IMR-90 (cell line): ENCODE measurements around the gene SLX9. TPM values are rescaled to one million over a fixed set of nuclear protein-coding genes. Genes with fewer than 3 reads are reported as not detected.

Source experiments
- ATAC-seq: fragments of 200-7000 bp; cut with Tn5 transposase; 2 replicates; pipeline ENCODE4 v1.9.1; 2020; ENCODE audit warnings: low read depth, mild to moderate bottlenecking, moderate library complexity
- BruUV-seq: library from RNA; stranded (reverse); fragments of 400-500 nt; replicated peaks from 2 replicates; lab custom pipeline; 2021; lab: Mats Ljungman, UMichigan
- CTCF ChIA-PET: fragments of 300-600 bp; formaldehyde crosslinking; extraction: SDS; loops from one replicate; lab custom pipeline; 2021; ENCODE audit warnings: antibody characterized with exemption; lab: Yijun Ruan, JAX
- POLR2A ChIA-PET: fragments of 300-600 bp; sonication (Branson Sonifier 250); formaldehyde crosslinking; loops from one replicate; lab custom pipeline; 2022; ENCODE audit warnings: antibody characterized with exemption; ENCODE audit not compliant: unreplicated experiment; lab: Charles Lee
- DNase-seq: peaks from one replicate; pipeline ENCODE4 v3.0.0; 2013
- H2AFZ ChIP-seq: replicated peaks from 2 replicates; pipeline ENCODE3; 2013; ENCODE audit warnings: low read length, mild to moderate bottlenecking; ENCODE audit not compliant: poor library complexity
- H2AK5ac ChIP-seq: 2 replicates; pipeline ENCODE4 v1.6.1; 2013; ENCODE audit warnings: low read depth, low read length, inconsistent platforms
- H2AK9ac ChIP-seq: replicated peaks from 2 replicates; pipeline ENCODE3; 2013; ENCODE audit warnings: mild to moderate bottlenecking, low read depth, low read length, moderate library complexity; ENCODE audit not compliant: poor library complexity
- H2BK120ac ChIP-seq: 2 replicates; pipeline ENCODE4 v1.6.1; 2013; ENCODE audit warnings: low read depth, low read length, inconsistent platforms
- H2BK15ac ChIP-seq: 3 replicates; pipeline ENCODE4 v1.6.1; 2013; ENCODE audit warnings: low read depth, low read length, inconsistent platforms
- H2BK20ac ChIP-seq: 2 replicates; pipeline ENCODE4 v1.6.1; 2013; ENCODE audit warnings: low read depth, mild to moderate bottlenecking, inconsistent platforms, low read length, moderate library complexity
- H2BK5ac ChIP-seq: 2 replicates; pipeline ENCODE4 v1.6.1; 2013; ENCODE audit warnings: mild to moderate bottlenecking, low read depth, low read length, inconsistent platforms; ENCODE audit not compliant: poor library complexity, severe bottlenecking
- H3K14ac ChIP-seq: replicated peaks from 2 replicates; pipeline ENCODE4 v1.6.1; 2013; ENCODE audit warnings: low read depth, low read length, inconsistent platforms
- H3K18ac ChIP-seq: 2 replicates; pipeline ENCODE4 v1.6.1; 2013; ENCODE audit warnings: low read depth, low read length, control low read depth
- H3K23ac ChIP-seq: 2 replicates; pipeline ENCODE4 v1.6.1; 2013; ENCODE audit warnings: low read depth, low read length, inconsistent platforms
- H3K27ac ChIP-seq: 2 replicates; pipeline ENCODE4 v1.5.1; 2013; ENCODE audit warnings: mild to moderate bottlenecking, control low read depth, low read length; ENCODE audit not compliant: insufficient read depth
- H3K27me3 ChIP-seq: 2 replicates; pipeline ENCODE4 v1.6.1; 2013; ENCODE audit warnings: low read length; ENCODE audit not compliant: control insufficient read depth, insufficient read depth
- H3K36me3 ChIP-seq: 2 replicates; pipeline ENCODE4 v1.6.1; 2013; ENCODE audit warnings: low read length, mixed read lengths; ENCODE audit not compliant: control insufficient read depth, insufficient read depth
- H3K4ac ChIP-seq: 2 replicates; pipeline ENCODE4 v1.6.1; 2013; ENCODE audit warnings: low read depth, low read length, inconsistent platforms
- H3K4me1 ChIP-seq: 2 replicates; pipeline ENCODE4 v1.6.1; 2013; ENCODE audit warnings: low read length, mixed read lengths; ENCODE audit not compliant: control insufficient read depth, insufficient read depth
- H3K4me2 ChIP-seq: 2 replicates; pipeline ENCODE4 v1.6.1; 2013; ENCODE audit warnings: low read depth, mild to moderate bottlenecking, control low read depth, low read length, moderate library complexity
- H3K4me3 ChIP-seq: 2 replicates; pipeline ENCODE4 v1.5.1; 2013; ENCODE audit warnings: low read depth, mild to moderate bottlenecking, control low read depth, low read length, moderate library complexity; ENCODE audit not compliant: insufficient read depth
- H3K56ac ChIP-seq: 2 replicates; pipeline ENCODE4 v1.6.1; 2013; ENCODE audit warnings: low read length, inconsistent platforms; ENCODE audit not compliant: insufficient read depth; ENCODE audit errors: extremely low read depth
- H3K79me1 ChIP-seq, 2 experiments: 2 replicates each; pipeline ENCODE4 v1.6.1; 2013; ENCODE audit warnings: low read length in 2 of 2, inconsistent platforms in 1 of 2, low read depth in 1 of 2
- H3K9ac ChIP-seq: 2 replicates; pipeline ENCODE4 v1.6.1; 2013; ENCODE audit warnings: low read depth, low read length, control low read depth
- H3K9me1 ChIP-seq: 2 replicates; pipeline ENCODE4 v1.6.1; 2013; ENCODE audit warnings: low read length, inconsistent platforms; ENCODE audit not compliant: insufficient read depth
- H3K9me3 ChIP-seq: 2 replicates; pipeline ENCODE4 v1.6.1; 2013; ENCODE audit warnings: low read length; ENCODE audit not compliant: control insufficient read depth, insufficient read depth
- H4K20me1 ChIP-seq: 2 replicates; pipeline ENCODE4 v1.6.1; 2013; ENCODE audit warnings: low read length, inconsistent platforms; ENCODE audit not compliant: insufficient read depth
- H4K5ac ChIP-seq: 2 replicates; pipeline ENCODE4 v1.6.1; 2013; ENCODE audit warnings: mild to moderate bottlenecking, low read depth, low read length, control low read depth
- H4K8ac ChIP-seq, 2 experiments: 2 replicates each; pipeline ENCODE4 v1.6.1; 2013; ENCODE audit warnings: low read depth in 2 of 2, low read length in 2 of 2, control low read depth in 1 of 2, inconsistent platforms in 1 of 2
- H4K91ac ChIP-seq: 2 replicates; pipeline ENCODE4 v1.6.1; 2013; ENCODE audit warnings: low read depth, low read length, inconsistent platforms; ENCODE audit not compliant: insufficient read depth
- FOS ChIP-seq: fragments of 150-350 bp; IDR thresholded peaks from 2 replicates; pipeline ENCODE4 v1.6.1; 2016; ENCODE audit warnings: low read depth, low read length
- MAFK ChIP-seq: IDR thresholded peaks from 2 replicates; pipeline ENCODE4 v1.6.1; 2012; ENCODE audit warnings: low read depth, low read length, improper control_type of control experiment
- MXI1 ChIP-seq: IDR thresholded peaks from 2 replicates; pipeline ENCODE4 v1.6.1; 2012; ENCODE audit warnings: low read depth, mild to moderate bottlenecking, low read length, moderate library complexity, borderline replicate concordance
- RAD21 ChIP-seq: IDR thresholded peaks from 2 replicates; pipeline ENCODE4 v1.6.1; 2012; ENCODE audit warnings: low read length, improper control_type of control experiment
- WGBS, 2 experiments: methylation state at CpG; one replicate each; pipeline versions ENCODE4 v1.1.5 to v1.1.7; 2013; ENCODE audit warnings: missing lambda C conversion rate in 2 of 2; ENCODE audit not compliant: insufficient read length in 1 of 2; ENCODE audit errors: extremely low coverage in 2 of 2; 5-methylcytosine and 5-hydroxymethylcytosine counted together
- dilution Hi-C: fragments of 300-500 bp; cut with HindIII; formaldehyde crosslinking; loops from one replicate; pipeline ENCODE4 v1.14.3; 2018; ENCODE audit warnings: low sequenced_read_pairs; ENCODE audit not compliant: unreplicated experiment
- in situ Hi-C: fragments of 300-500 bp; cut with MboI; formaldehyde crosslinking; loops from 3 replicates; pipeline ENCODE4 v1.14.3; 2019; ENCODE audit warnings: low sequenced_read_pairs, inconsistent platforms, mixed read lengths
- intact Hi-C: fragments of 100-400 bp; cut with micrococcal nuclease; formaldehyde crosslinking; loops from 2 replicates; pipeline ENCODE4 v1.10.0; 2022
- polyA plus RNA-seq, 3 experiments: library from polyadenylated mRNA; depleted of rRNA; stranded (reverse); fragments of >200 nt; gene quantifications; 2 replicates each; pipeline ENCODE4 v1.2.3, GENCODE V29; 2012; ENCODE audit warnings: low replicate concordance in 1 of 3
- total RNA-seq: library from RNA; depleted of rRNA; stranded (reverse); fragments of >200 nt; gene quantifications from 2 replicates; pipeline ENCODE4 v1.2.3, GENCODE V29; 2012
- TF ChIP-seq, protein P1 (sequence below): conservative IDR thresholded peaks from 2 replicates; pipeline ENCODE4 v1.5.1; 2012; ENCODE audit warnings: mild to moderate bottlenecking, low read depth, low read length, improper control_type of control experiment
- TF ChIP-seq, protein P2 (sequence below): fragments of 150-350 bp; IDR thresholded peaks from 2 replicates; pipeline ENCODE4 v1.6.1; 2016; ENCODE audit warnings: low read depth, mild to moderate bottlenecking, low read length, moderate library complexity, borderline replicate concordance

Gene SLX9
- total and polyA plus RNA-seq, 2 of the 4 experiments (the other 2 are of a cell fraction), result 10.4 to 21.7 TPM

DNA sequence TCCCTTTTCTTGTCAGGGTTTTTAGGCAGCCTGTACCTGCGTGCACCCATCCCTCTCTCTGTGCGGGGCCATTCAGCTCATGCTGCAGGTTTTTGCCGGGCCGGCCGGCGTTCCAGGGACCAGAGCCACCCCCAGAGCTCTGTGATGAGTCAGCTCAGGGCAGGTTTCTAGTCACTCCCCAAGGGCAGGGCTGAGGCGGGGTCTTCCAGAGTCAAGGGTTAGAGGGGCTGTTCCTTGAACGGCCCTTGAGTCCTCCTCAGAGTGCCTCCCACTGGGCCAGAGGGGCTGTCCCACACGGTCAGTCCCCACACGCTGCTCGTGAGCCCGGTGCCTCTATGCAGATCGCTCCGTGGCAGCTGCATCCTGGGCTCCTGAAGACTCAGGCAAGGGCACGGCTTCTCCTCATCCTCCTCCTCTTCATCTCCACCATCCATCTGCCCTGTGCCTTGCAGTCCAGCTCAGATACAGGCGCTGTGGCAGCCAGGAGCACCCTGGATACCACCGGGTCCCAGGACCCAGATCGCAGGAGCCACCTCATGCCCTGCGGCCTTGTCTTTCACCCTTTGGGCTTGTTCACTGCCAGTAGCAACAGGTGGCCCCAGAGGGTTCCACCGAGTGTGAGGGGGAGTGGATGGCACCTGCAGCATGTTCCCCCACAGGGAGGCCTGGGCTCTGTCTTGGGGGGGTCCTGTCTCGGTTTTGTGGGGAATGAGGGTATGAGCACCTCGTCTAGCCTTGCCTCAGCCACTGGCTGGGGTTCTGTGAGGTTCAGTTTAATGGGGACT lies 17.4 kb downstream of the SLX9 start:
- Histone ChIP-seq H2BK20ac (no peak overlapping the region), H3K4me3 (no peak overlapping the region), H3K56ac (no peak overlapping the region), H2BK120ac (0 out of 2 replicates have a peak overlapping the region, but pooled peaks have one; percentile 19), H3K36me3 (peaks cover 34% of the 10 kb centered on the region), H4K5ac (no peak overlapping the region), H3K23ac (no peak overlapping the region), H3K18ac (no peak overlapping the region), H3K9ac (no peak overlapping the region), H2BK15ac (no peak overlapping the region), H3K27me3 (no peaks in the 10 kb centered on the region), H3K79me1 (peaks cover 29 to 75% of the 10 kb centered on the region in 2 experiments), H2AFZ (no peak overlapping the region), H2AK5ac (peak overlapping the region; percentile 40), H2BK5ac (no peak overlapping the region), H2AK9ac (no peak overlapping the region), H4K8ac (no peak overlapping the region), H3K14ac (no peak overlapping the region), H4K91ac (no peak overlapping the region; the same call in 1 of the 2 replicates), H3K27ac (no peak overlapping the region), H3K4me1 (peaks cover 20% of the 10 kb centered on the region), H3K4ac (peak overlapping the region; percentile 24), H3K9me3 (no peaks in the 10 kb centered on the region), H4K20me1 (peaks cover 10% of the 10 kb centered on the region), H3K4me2 (no peak overlapping the region), H3K9me1 (peaks cover 11% of the 10 kb centered on the region; the same call in 1 of the 2 replicates)
- intact Hi-C loops (no loop called here), dilution Hi-C loops (no loop called here), in situ Hi-C loops (no loop called here)
- TF ChIP-seq MAFK, result no peak
- TF ChIP-seq, protein P1, sequence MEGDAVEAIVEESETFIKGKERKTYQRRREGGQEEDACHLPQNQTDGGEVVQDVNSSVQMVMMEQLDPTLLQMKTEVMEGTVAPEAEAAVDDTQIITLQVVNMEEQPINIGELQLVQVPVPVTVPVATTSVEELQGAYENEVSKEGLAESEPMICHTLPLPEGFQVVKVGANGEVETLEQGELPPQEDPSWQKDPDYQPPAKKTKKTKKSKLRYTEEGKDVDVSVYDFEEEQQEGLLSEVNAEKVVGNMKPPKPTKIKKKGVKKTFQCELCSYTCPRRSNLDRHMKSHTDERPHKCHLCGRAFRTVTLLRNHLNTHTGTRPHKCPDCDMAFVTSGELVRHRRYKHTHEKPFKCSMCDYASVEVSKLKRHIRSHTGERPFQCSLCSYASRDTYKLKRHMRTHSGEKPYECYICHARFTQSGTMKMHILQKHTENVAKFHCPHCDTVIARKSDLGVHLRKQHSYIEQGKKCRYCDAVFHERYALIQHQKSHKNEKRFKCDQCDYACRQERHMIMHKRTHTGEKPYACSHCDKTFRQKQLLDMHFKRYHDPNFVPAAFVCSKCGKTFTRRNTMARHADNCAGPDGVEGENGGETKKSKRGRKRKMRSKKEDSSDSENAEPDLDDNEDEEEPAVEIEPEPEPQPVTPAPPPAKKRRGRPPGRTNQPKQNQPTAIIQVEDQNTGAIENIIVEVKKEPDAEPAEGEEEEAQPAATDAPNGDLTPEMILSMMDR, result no peak
- TF ChIP-seq, protein P2, sequence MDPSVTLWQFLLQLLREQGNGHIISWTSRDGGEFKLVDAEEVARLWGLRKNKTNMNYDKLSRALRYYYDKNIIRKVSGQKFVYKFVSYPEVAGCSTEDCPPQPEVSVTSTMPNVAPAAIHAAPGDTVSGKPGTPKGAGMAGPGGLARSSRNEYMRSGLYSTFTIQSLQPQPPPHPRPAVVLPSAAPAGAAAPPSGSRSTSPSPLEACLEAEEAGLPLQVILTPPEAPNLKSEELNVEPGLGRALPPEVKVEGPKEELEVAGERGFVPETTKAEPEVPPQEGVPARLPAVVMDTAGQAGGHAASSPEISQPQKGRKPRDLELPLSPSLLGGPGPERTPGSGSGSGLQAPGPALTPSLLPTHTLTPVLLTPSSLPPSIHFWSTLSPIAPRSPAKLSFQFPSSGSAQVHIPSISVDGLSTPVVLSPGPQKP, result no peak
- TF ChIP-seq RAD21, result no peak
- no peak for TF ChIP-seq FOS
- no peak for TF ChIP-seq MXI1
- WGBS, 2 experiments, result 100% methylated on average over 10 of the region's 22 CpGs; no CpG with 5 or more reads in 1 of the 2 experiments
- POLR2A ChIA-PET, result no interaction called here
- BruUV-seq, result no TSS peak
- DNase-seq (no peak), ATAC-seq (no peak)
- CTCF ChIA-PET, result interaction anchor here (1.1 kb wide), 1 partner anchor 171 kb away, joined by 3 read pairs; no protein-coding TSS in a partner anchor
